GM19438 (cell line): ENCODE measurements around the gene TMEM18.

Experiments used
- ATAC-seq: cut with Tn5 transposase; IDR thresholded peaks from one replicate; pipeline ENCODE4 v1.9.1; 2021; ENCODE audit warnings: low read depth; ENCODE audit not compliant: unreplicated experiment

Gene TMEM18

DNA sequence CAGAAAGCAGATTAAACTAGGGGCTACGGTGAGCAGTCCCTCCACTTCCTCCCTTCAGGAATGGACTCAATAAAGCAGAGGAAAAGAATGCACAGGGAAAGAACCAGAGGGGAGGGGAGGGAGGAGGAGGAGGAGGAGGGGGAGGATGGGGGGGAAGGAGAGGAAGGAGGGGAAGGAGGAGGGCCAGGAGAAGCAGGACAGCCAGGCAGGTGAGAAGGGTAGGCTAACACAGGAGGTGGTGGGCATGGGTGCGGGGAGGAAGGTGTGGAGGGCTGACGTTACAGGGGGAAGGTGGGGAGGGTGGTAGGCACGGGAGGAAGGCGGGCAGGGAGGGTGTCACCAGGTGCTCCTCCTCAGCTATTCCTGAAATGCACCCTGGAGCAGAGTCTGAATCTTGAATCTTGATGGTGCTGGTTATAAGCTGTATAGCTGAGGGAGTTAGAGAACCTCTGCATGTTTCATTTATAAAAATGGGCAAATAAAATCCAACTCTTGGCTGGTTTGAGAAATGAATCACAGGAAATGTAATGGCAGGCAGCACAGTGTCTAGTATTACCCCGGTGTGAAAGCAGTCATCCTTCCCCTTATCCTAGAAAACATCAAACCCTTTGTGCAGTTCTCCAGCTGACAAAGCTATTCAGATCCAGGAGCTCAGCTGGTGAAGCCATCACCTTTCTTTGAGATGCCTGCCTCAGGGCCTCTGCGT is 3.4 kb downstream of the TMEM18 start:
- ATAC-seq, result no peak

DNA sequence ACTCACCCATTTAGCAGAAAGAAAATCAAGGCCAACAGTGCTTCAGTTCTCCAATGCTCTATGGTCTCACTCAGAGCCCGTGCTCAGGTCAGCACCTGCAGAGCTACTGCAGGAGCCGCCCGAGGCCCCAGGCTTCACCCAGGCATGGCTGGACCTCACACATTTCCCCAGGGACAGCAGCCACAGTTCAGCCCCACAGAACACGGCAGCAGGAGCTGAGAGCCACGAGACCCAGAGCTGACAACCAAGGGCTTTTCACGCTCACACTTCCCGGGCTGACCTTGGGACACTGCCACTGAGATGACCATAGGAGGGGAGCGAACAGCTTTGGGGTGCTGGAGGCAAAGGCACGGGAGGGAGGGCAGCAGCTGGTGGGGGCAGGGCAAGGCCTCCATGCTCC is 4.2 kb downstream of the TMEM18 start:
- ATAC-seq, result no peak

DNA sequence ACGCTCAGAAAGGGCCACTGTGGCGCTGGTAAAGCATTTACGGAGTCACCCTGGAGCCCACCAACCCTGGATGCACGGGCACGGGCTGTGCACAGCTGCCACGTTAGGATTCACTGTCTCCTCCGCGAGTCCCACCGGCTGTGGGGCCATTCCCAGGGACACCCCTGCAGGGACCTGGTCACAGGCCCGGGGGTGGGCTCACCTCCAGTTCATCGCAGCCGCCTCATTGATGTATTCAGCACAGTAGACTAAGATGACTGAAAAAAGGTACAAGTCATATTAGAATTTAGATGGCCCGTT is 4.7 kb downstream of the TMEM18 start:
- no peak for ATAC-seq

DNA sequence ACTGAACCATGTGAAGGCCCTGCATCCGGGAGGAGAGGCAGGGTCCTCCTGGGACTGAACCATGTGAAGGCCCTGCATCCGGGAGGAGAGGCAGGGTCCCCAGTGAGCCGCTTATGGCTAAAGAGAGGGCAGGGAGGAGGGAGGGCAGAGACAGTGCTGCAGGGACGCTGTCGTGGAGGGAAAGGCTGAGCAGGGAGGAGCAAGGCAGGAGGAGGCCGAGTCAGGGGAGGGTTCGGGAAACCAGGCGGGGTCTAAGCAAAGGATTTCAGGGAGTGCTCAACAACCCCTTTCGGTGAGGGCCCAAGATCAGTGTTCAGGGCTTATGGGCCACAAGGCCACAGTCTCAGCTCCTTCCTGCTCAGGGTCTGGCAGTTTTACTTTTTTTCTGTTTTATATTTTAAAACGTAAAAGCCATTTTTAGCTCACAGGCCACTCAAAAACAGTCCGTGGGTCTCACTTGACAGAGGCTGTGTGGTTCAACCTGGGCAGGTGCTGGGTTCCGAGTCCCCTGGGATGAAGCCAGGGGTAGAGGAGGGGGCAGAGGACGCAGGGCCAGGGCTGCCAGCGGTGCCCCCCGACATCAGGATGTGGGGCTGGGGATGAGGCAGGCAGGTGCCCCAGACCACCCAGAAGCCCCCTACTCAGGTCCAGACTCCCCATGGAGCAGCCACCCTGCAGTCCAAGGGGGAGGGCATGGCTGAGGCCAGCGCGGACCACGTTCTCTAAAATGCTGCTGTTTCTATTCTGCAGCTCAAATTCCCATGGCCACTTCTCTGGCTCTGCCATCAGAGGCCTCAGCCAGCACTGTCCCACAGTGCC is 5.2 kb downstream of the TMEM18 start:
- no peak for ATAC-seq

DNA sequence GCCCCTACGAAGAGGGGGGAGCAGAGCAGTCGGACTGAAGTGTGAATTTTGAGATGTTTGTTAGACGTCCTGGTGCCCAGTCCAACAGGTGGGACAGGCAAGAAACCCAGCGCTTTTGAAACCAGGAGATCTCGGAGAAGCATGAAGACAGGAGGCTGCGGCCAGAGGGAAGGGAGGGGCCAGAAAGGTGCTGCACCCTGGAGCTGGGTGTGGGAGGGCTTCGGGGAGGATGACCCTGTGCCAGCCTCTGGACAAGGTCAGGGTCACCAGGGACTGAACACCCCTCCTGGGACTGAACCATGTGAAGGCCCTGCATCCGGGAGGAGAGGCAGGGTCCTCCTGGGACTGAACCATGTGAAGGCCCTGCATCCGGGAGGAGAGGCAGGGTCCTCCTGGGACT is 6.1 kb downstream of the TMEM18 start:
- no peak for ATAC-seq

DNA sequence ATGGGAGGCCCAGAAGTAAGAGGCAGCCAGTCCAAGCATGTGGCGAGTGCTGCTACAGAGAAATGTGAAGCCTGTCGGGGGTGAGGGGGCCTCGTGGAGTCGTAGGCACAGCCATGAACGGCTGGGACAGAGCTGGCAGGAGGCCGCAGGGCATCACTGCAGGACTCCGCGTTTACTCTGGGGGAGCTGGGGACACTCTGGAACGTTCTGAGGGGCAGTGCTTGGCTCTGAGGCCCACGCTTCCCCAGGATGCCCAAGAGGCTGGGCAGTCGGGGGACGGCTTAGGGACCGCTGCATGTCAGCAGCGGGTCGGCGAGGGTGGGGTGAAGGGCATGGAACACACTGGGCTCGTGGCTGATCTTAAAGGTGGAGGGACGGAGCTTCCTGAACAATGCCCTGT is 6.6 kb downstream of the TMEM18 start:
- ATAC-seq, result no peak

DNA sequence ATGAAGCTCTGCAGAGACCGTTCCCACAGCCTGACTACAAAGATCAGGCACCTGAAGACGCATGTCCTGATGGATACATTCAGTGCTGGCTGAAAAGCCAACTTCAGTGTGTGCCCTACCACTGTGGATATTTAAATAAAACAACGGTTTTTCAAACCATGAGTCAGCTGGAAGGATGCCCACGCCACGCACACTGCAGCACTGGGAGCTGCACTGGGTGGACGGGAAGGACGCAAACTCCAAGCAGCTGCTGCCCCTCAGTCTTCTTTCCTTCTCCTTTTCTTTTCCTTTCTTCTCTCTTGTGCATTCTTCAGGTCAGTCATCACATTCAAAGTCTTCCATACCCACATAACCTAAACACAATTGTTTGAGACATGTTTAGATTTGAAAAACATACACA is 7.9 kb downstream of the TMEM18 start:
- ATAC-seq, result no peak

DNA sequence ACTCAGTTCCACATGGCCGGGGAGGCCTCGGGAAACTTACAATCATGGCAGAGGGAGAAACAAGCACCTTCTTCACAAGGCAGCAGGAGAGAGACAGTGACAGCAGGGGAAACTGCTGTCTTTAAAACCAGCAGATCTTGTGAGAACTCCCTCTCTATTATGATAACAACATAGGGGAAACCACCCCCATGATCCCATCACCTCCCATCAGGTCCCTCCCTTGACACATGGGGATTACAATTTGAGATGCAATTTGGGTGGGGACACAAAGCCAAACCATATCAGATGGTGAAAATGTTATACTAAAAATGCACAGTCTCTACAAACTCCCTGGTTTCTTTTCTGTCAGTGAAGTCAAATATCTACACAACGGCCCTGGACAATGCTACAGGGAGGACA is 9.2 kb downstream of the TMEM18 start:
- ATAC-seq, result no peak

DNA sequence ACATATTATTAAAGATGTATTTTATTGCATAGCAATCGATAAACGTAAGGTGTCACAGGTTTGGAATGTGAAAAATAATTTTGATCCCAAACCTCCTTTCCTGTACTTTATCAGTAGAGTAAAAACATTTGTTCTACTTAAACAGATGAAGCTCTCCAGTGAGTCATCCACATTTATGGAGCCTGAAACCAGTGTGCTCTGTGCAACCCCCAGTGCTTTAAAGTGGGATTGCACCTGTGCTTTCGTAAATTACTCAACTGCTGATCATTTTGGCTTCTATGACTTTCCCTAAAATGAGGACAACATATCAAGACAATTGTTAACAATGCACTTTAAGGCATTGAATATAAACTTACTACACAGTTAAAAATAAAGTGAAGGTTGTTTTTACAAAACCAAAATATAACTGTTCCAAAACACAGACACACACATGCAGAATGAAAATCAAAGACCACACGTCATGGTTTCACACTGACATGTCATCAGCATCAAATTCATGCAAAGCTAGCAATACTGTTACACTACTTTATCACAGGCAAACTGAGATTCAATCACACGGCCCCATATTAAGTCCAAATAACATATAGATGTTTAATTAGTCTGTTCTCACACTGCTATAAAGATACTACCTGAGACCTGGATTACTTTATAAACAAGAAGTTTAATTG is 9.7 kb downstream of the TMEM18 start:
- ATAC-seq, result no peak

DNA sequence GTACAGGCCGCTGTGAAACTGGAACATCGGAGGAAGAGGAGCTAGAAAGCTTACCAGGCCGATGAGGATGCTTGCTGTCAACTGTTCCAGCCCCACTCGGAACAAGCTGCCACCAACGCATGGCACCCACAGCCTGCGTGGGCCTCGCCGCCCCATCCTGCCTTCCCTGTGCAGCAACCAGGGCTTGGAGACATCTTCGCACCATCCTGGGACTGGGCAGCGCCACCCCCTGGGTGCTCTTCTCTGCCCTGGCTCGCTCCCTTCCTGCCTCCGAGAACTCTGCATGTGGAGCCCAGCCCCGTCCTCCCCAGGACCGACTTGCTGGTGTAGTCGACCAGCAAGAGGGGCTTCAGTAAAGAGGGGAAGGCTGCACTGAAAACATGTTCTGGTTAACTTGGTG is 10.8 kb downstream of the TMEM18 start:
- ATAC-seq, result no peak

DNA sequence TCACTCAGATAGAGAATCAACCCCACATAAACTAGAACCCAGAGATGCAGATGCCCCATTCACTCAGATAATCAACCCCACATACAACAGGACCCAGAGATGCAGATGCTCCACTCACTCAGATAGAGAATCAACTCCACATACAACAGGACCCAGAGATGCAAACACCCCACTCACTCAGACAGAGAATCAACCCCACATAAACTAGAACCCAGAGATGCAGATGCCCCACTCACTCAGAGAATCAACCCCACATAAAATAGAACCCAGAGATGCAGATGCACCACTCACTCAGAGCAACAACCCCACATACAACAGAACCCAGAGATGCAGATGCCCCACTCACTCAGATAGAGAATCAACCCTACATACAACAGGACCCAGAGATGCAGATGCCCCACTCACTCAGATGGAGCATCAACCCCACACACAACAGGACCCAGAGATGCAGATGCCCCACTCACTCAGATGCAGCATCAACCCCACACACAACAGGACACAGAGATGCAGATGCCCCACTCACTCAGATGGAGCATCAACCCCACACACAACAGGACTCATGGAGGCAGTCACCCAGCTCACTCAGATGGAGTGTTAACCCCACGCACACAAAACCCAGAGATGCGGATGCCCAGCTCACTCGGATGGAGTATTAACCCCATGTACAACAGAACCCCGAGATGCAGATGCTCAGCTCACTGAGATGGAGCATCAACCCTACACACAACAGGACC is 11.7 kb downstream of the TMEM18 start:
- no peak for ATAC-seq

DNA sequence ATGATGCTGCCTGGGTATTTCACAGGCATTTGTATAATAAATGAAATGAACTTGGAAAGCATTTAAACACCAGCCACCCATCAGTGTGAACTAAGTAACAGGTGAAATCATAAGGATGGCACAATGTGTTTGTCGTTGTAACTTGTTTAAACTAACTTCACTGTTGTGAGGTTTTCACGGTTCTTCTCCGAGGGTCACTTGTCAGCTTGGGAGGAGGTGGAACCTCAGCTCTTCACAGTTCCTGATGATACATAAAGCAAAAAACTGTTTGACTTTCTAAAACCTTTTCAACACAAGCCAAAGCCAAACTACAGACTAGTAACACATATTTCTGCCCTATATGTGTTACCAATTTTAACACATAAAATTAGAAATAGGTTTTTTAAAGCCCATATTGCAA is 13.1 kb downstream of the TMEM18 start:
- ATAC-seq, result no peak

DNA sequence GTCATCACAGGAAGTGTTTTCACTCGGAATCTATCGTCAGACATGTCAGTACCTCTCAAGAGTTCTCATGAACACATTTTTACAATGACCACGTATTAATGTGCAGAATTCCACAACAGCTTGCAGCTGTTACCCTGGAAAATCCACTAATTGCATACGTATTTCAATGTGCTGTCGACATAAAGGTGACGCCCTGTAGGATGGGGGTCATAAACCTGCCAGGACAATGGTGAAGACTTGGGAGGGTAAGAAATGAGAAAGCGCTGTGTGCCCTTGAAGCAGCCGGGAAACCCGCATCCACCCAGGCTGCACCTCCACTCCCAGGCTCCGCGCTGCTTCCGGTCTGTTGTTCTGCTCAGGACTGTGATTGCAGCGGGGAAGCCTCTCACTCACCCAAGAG is 14.0 kb downstream of the TMEM18 start:
- no peak for ATAC-seq

DNA sequence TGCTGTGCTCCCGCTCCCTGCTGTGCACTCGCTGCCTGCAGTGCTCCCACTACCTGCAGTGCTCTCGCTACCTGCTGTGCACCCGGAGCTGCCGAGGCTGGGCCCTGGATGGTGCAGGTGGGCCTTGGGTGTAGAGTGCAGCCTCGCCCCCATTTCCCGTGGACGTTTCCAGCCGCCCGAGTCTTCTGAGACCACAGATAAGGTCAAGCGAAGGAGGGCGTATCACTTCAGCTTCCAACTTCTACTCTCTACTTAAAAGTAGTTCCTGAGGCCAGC is 15.9 kb downstream of the TMEM18 start:
- no peak for ATAC-seq

DNA sequence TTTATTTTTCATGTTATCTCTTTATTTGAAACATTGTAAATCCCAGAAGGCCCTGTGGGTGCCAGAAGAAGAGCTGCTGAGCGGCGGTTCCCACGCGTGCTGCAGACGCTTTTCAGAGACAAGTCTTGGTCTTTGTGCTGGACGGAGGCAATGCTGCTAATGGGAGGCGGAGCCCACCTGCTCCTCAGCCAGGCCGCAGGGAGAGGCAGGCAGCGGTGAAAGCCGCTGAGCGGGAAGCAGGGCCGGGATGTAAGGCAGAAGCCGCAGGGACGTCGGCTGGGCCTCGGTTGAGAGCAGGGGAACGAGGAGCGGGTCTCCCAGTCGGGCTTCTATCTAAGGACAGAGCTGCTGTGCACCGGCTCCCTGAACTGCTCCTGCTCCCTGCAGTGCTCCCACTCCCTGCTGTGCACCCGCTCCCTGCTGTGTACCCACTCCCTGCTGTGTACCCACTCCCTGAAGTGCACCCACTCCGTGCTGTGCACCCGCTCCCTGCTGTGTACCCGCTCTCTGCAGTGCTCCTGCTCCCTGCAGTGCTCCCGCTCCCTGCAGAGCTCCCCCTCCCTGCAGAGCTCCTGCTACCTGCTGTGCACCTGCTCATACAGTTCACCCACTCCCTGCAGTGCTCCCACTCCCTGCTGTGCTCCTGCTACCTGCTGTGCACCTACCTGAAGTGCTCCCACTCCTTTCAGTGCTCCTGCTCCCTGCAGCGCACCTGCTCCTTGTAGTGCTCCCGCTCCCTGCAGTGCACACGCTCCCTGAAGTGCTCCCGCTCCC is 16.4 kb downstream of the TMEM18 start:
- ATAC-seq, result no peak

DNA sequence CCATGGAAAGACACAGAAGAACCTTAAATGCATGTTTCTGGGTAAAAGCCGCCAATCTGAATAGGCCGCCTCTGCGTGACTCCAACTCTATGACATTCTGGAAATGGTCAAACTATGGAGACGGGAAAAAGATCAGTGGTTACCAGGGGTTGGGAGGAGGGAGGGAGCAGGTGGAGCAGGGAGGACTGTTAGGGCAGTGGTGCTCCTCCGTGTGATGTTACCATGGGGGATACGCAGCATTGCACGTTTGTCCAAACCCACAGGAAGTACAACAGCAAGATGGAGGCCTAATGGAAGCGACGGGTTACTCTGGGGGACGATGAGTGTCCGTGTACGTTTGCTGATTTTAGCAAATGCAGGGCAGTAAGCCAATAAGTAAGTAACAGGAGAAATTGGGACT is 17.2 kb downstream of the TMEM18 start:
- no peak for ATAC-seq

DNA sequence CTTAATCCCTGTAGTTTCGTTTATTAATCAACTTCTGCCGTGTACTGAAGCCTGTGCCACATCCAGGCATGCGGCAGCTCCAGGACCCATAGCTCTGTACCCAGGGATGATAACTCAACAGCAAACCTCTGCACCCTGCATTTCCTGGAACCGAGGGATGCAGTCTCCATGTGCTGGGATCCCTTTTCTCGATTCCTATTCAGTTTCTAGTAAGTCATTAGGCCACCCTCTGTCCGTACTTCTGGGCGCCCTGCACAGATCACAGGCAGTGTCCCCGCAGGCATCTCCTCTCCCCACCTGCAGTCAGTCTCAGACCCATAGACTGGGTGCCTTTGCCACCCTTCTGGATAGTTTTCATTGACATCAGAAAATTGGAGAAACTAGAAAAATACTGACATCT is 18.8 kb downstream of the TMEM18 start:
- no peak for ATAC-seq

DNA sequence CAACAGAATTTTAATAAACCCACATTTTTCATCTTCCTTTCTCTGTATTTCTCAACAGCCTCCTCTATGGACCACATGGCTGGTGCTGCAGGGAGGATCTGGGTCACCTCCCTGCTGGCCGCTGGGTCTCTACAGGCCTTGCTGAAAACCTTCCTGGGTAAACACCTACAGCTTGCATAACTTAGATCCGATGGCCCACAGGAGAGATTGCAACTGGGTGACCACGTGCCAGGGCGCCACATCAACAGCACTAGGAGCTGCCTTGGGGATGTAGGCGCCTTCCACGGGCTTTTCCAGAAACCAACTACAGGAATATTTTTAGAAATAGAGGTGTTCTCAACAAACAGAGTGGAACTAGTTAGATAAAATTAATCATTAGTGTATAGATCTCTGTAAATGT is 19.4 kb downstream of the TMEM18 start:
- no peak for ATAC-seq

DNA sequence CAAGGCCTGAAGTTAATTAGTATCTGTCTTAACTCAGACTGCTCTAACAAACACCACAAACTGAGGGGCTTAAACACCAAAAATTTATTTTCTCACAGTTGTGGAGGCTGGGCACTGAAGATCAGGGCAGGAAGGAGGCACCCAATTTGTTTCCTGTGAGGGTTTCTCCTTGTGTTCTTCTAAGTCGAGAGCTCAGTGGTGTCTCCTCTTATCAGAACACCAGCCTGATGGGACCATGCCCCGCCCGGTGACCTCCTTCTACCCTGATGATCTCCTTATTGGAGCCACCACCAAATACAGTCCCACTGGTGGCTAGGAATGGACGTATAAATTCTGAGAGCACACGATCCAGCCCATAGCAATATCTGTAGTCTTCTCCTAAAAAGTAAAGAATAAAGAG is 20.5 kb downstream of the TMEM18 start:
- no peak for ATAC-seq

DNA sequence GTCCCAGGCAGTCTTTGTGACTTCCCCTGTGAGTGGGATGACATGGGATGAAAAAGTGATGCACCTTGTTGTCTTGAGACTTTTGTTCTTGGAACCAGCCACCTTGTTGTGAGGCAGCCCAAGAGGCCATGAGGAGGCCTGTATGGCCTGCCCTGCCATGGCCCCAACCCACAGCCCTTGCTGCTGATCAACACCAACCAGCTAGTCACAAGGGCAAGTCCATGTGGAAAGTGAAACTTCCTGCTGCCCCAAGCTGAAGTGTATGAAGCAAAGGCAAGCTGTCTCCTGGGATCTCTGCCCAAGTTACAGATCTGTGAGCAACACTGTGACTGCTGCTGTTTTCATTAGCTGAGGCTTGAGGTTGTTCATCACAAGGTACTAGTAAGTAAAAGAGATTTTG is 21.6 kb downstream of the TMEM18 start:
- ATAC-seq, result no peak

DNA sequence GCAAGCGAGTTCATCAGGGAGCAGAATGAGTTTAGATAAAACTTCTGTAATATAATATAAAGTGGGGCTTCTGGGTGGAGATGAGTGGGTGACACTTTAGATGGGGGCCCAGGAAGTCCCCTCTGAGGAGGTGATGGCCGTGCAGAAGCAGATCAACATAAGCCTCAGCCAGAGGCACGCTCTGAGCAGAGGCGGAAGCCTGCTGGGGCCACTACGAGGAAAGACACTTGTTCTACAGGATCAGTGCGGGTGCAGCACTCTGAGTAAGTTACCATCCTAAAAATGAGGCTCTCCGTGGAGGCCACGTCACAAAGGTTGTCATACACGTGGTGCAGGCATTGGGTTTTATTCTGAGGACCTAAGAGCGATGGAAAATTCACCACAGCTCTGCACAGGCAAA is 22.3 kb downstream of the TMEM18 start:
- ATAC-seq, result no peak
